GM23338 (cell line): ENCODE measurements around the gene SLC16A12. TPM values are rescaled to one million over a fixed set of nuclear protein-coding genes. Genes with fewer than 3 reads are reported as not detected.
A peak's percentile ranks its signal among the peaks of the same experiment; 100 is the strongest.

Experiments
- ATAC-seq: fragments of 200-7000 bp; cut with Tn5 transposase; 3 replicates; pipeline ENCODE4 v1.9.1; 2020
- DNase-seq: peaks from one replicate; pipeline ENCODE4 v3.0.0-alpha.2; 2015; ENCODE audit warnings: low spot score
- H2AFZ ChIP-seq: fragments of 200-600 bp; sonication (generic); 2 replicates; pipeline ENCODE4 v1.8.0; 2016; ENCODE audit warnings: antibody characterized with exemption, mild to moderate bottlenecking, moderate library complexity
- H3F3A ChIP-seq: fragments of 200-600 bp; sonication (generic); replicated peaks from 2 replicates; pipeline ENCODE4 v1.8.0; 2017; ENCODE audit warnings: antibody characterized with exemption, mixed run types, low read depth
- H3K27ac ChIP-seq: fragments of 200-600 bp; sonication (generic); 2 replicates; pipeline ENCODE4 v1.6.1; 2016; ENCODE audit warnings: low read depth
- H3K27me3 ChIP-seq: fragments of 200-600 bp; sonication (generic); 2 replicates; pipeline ENCODE4 v1.8.0; 2016; ENCODE audit warnings: mild to moderate bottlenecking, mixed run types, moderate library complexity; ENCODE audit not compliant: insufficient read depth
- H3K36me3 ChIP-seq: fragments of 200-600 bp; sonication (generic); 2 replicates; pipeline ENCODE4 v1.8.0; 2016; ENCODE audit warnings: mild to moderate bottlenecking; ENCODE audit not compliant: insufficient read depth
- H3K4me1 ChIP-seq: fragments of 200-600 bp; sonication (generic); 2 replicates; pipeline ENCODE4 v1.8.0; 2016; ENCODE audit warnings: mild to moderate bottlenecking, moderate library complexity; ENCODE audit not compliant: insufficient read depth
- H3K4me2 ChIP-seq: fragments of 200-600 bp; sonication (generic); 2 replicates; pipeline ENCODE4 v1.7.1; 2017; ENCODE audit warnings: mixed run types
- H3K4me3 ChIP-seq: fragments of 200-600 bp; sonication (generic); 2 replicates; pipeline ENCODE4 v1.6.1; 2016; ENCODE audit warnings: mixed run types
- H3K79me2 ChIP-seq: fragments of 200-600 bp; sonication (generic); replicated peaks from 2 replicates; pipeline ENCODE4 v1.8.0; 2017; ENCODE audit warnings: mild to moderate bottlenecking; ENCODE audit not compliant: insufficient read depth
- H3K9me2 ChIP-seq: fragments of 200-600 bp; sonication (generic); 2 replicates; pipeline ENCODE4 v1.8.0; 2017; ENCODE audit not compliant: insufficient read depth
- H4K20me1 ChIP-seq: fragments of 200-600 bp; sonication (generic); replicated peaks from 2 replicates; pipeline ENCODE4 v1.8.0; 2017; ENCODE audit warnings: mild to moderate bottlenecking; ENCODE audit not compliant: insufficient read depth
- H3K27ac Mint-ChIP-seq: 2 replicates; pipeline ENCODE4 v1.8.0; 2020; ENCODE audit warnings: inconsistent platforms, mild to moderate bottlenecking, moderate library complexity, mixed read lengths
- H3K27me3 Mint-ChIP-seq: 3 replicates; pipeline ENCODE4 v1.8.0; 2022; ENCODE audit warnings: low read depth, mild to moderate bottlenecking, moderate library complexity, mixed read lengths, inconsistent platforms; ENCODE audit not compliant: insufficient read depth, poor library complexity
- H3K36me3 Mint-ChIP-seq: 3 replicates; pipeline ENCODE4 v1.8.0; 2021; ENCODE audit warnings: low read depth, mild to moderate bottlenecking, inconsistent platforms, moderate library complexity, mixed read lengths
- H3K4me1 Mint-ChIP-seq: 3 replicates; pipeline ENCODE4 v1.8.0; 2020; ENCODE audit warnings: mild to moderate bottlenecking, inconsistent platforms, mixed read lengths
- H3K4me3 Mint-ChIP-seq: 3 replicates; pipeline ENCODE4 v1.8.0; 2021; ENCODE audit warnings: moderate library complexity, mild to moderate bottlenecking, inconsistent platforms, mixed read lengths
- H3K9me3 Mint-ChIP-seq: 3 replicates; pipeline ENCODE4 v1.8.0; 2020; ENCODE audit warnings: moderate library complexity, mild to moderate bottlenecking, inconsistent platforms, mixed read lengths
- EZH2phosphoT487 ChIP-seq: fragments of 200-600 bp; sonication (generic); IDR thresholded peaks from one replicate; pipeline ENCODE4 v1.8.1; 2018; ENCODE audit warnings: antibody characterized with exemption; ENCODE audit not compliant: unreplicated experiment
- NANOG ChIP-seq: IDR thresholded peaks from 2 replicates; pipeline ENCODE4 v1.6.1; 2016; ENCODE audit warnings: antibody characterized with exemption, borderline replicate concordance
- POLR2AphosphoS5 ChIP-seq: IDR thresholded peaks from 2 replicates; pipeline ENCODE4 v1.6.1; 2016; ENCODE audit warnings: antibody characterized with exemption, low read depth
- REST ChIP-seq: IDR thresholded peaks from one replicate; pipeline ENCODE4 v1.6.1; 2018; ENCODE audit warnings: antibody characterized with exemption; ENCODE audit not compliant: unreplicated experiment
- polyA plus RNA-seq: library from polyadenylated mRNA; unstranded; fragments of >200 nt; fragmentation: Nextera tagmentation; extraction: Ambion mirVana; gene quantifications from 2 replicates; pipeline ENCODE4 v1.2.1, GENCODE V29; 2016
- total RNA-seq: library from RNA; depleted of rRNA; stranded (reverse); fragments of >200 nt; shearing (Covaris generic); gene quantifications from 2 replicates; pipeline ENCODE4 v1.2.3, GENCODE V29; 2014
- TF ChIP-seq, protein P1 (sequence below): IDR thresholded peaks from 2 replicates; pipeline ENCODE4 v1.6.1; 2016; ENCODE audit warnings: antibody characterized with exemption
- TF ChIP-seq, protein P2 (sequence below): fragments of 250-450 bp; sonication (Bioruptor Pico); IDR thresholded peaks from 2 replicates; pipeline ENCODE4 v1.5.0; 2020; ENCODE audit warnings: mild to moderate bottlenecking, moderate library complexity

The SLC16A12 gene
- total and polyA plus RNA-seq, 2 experiments from 2014 or later: 0.84 to 2.0 TPM

- Mint-ChIP-seq H3K27me3 (peaks cover 2% of the 10 kb centered on the region), H3K4me1 (peaks cover 19% of the 10 kb centered on the region), H3K27ac (peak overlapping the region; percentile 86), H3K9me3 (no peaks in the 10 kb centered on the region), H3K4me3 (no peak overlapping the region), H3K36me3 (peaks cover 4% of the 10 kb centered on the region; the same call in 1 of the 3 replicates)
- peaks cover 7% of the 10 kb centered on the region; the same call in 1 of the 2 replicates for H3K9me2 ChIP-seq
- no peaks in the 10 kb centered on the region for H3K36me3 ChIP-seq
- no peak overlapping the region for H3K4me3 ChIP-seq
- H3K4me2 ChIP-seq: peak overlapping the region; percentile 46; the same call in 1 of the 2 replicates
- H3K79me2 ChIP-seq: no peaks in the 10 kb centered on the region
- no peaks in the 10 kb centered on the region for H3K27me3 ChIP-seq
- H3K27ac ChIP-seq: no peak overlapping the region
- DNase-seq (peak; percentile 7), ATAC-seq (peak; percentile 41; the same call in 2 of the 3 replicates)
- no peaks in the 10 kb centered on the region for H3F3A ChIP-seq
- H3K4me1 ChIP-seq: peaks cover 19% of the 10 kb centered on the region
- no peak for TF ChIP-seq POLR2AphosphoS5
- TF ChIP-seq NANOG: no peak
- TF ChIP-seq REST: no peak
- peak overlapping the region; percentile 41; the same call in 1 of the 2 replicates for H2AFZ ChIP-seq
- H4K20me1 ChIP-seq: no peaks in the 10 kb centered on the region
Measured at GRCh38 chr10:89515031-89515841, 20.2 kb downstream of the SLC16A12 start.

DNA sequence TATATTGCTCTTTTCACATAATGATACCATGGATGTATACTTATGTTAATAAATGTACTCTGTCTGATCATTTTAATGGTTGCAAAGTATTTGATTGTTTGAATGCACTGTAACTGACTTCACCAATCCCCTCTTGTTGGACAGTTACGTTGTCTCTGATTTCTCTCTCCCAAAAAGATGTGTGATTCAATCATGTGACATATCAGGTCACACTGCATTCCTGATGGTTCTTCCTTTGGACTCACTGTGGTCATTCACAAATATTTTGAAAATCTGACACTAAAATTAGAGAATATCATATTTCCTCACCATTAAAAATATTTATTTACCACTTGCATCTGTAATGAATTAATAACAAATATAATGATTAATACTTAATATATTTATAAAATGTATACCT lies 22.2 kb downstream of the SLC16A12 start:
- no peaks in the 10 kb centered on the region for H3K79me2 ChIP-seq
- H3K4me3 ChIP-seq: no peak overlapping the region
- H3K27ac ChIP-seq: no peak overlapping the region
- no peak overlapping the region for H3K4me2 ChIP-seq
- no peaks in the 10 kb centered on the region for H3K27me3 ChIP-seq
- H3K27me3 Mint-ChIP-seq: peaks cover 3% of the 10 kb centered on the region
- no peak for ATAC-seq
- H3K27ac Mint-ChIP-seq: no peak overlapping the region
- peaks cover 19% of the 10 kb centered on the region for H3K4me1 Mint-ChIP-seq
- peaks cover 4% of the 10 kb centered on the region; the same call in 1 of the 3 replicates for H3K9me3 Mint-ChIP-seq
- no peaks in the 10 kb centered on the region for H3F3A ChIP-seq
- H2AFZ ChIP-seq: no peak overlapping the region
- no peak for DNase-seq
- H3K36me3 Mint-ChIP-seq: peaks cover 9% of the 10 kb centered on the region; the same call in 1 of the 3 replicates
- no peak overlapping the region for H3K4me3 Mint-ChIP-seq
- H4K20me1 ChIP-seq: no peaks in the 10 kb centered on the region
- peaks cover 7% of the 10 kb centered on the region; the same call in 1 of the 2 replicates for H3K9me2 ChIP-seq
- H3K36me3 ChIP-seq: no peaks in the 10 kb centered on the region
- H3K4me1 ChIP-seq: peaks cover 19% of the 10 kb centered on the region
- TF ChIP-seq, protein P1, sequence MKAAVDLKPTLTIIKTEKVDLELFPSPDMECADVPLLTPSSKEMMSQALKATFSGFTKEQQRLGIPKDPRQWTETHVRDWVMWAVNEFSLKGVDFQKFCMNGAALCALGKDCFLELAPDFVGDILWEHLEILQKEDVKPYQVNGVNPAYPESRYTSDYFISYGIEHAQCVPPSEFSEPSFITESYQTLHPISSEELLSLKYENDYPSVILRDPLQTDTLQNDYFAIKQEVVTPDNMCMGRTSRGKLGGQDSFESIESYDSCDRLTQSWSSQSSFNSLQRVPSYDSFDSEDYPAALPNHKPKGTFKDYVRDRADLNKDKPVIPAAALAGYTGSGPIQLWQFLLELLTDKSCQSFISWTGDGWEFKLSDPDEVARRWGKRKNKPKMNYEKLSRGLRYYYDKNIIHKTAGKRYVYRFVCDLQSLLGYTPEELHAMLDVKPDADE: no peak
- TF ChIP-seq EZH2phosphoT487 (no peak), NANOG (no peak)
- TF ChIP-seq, protein P2, sequence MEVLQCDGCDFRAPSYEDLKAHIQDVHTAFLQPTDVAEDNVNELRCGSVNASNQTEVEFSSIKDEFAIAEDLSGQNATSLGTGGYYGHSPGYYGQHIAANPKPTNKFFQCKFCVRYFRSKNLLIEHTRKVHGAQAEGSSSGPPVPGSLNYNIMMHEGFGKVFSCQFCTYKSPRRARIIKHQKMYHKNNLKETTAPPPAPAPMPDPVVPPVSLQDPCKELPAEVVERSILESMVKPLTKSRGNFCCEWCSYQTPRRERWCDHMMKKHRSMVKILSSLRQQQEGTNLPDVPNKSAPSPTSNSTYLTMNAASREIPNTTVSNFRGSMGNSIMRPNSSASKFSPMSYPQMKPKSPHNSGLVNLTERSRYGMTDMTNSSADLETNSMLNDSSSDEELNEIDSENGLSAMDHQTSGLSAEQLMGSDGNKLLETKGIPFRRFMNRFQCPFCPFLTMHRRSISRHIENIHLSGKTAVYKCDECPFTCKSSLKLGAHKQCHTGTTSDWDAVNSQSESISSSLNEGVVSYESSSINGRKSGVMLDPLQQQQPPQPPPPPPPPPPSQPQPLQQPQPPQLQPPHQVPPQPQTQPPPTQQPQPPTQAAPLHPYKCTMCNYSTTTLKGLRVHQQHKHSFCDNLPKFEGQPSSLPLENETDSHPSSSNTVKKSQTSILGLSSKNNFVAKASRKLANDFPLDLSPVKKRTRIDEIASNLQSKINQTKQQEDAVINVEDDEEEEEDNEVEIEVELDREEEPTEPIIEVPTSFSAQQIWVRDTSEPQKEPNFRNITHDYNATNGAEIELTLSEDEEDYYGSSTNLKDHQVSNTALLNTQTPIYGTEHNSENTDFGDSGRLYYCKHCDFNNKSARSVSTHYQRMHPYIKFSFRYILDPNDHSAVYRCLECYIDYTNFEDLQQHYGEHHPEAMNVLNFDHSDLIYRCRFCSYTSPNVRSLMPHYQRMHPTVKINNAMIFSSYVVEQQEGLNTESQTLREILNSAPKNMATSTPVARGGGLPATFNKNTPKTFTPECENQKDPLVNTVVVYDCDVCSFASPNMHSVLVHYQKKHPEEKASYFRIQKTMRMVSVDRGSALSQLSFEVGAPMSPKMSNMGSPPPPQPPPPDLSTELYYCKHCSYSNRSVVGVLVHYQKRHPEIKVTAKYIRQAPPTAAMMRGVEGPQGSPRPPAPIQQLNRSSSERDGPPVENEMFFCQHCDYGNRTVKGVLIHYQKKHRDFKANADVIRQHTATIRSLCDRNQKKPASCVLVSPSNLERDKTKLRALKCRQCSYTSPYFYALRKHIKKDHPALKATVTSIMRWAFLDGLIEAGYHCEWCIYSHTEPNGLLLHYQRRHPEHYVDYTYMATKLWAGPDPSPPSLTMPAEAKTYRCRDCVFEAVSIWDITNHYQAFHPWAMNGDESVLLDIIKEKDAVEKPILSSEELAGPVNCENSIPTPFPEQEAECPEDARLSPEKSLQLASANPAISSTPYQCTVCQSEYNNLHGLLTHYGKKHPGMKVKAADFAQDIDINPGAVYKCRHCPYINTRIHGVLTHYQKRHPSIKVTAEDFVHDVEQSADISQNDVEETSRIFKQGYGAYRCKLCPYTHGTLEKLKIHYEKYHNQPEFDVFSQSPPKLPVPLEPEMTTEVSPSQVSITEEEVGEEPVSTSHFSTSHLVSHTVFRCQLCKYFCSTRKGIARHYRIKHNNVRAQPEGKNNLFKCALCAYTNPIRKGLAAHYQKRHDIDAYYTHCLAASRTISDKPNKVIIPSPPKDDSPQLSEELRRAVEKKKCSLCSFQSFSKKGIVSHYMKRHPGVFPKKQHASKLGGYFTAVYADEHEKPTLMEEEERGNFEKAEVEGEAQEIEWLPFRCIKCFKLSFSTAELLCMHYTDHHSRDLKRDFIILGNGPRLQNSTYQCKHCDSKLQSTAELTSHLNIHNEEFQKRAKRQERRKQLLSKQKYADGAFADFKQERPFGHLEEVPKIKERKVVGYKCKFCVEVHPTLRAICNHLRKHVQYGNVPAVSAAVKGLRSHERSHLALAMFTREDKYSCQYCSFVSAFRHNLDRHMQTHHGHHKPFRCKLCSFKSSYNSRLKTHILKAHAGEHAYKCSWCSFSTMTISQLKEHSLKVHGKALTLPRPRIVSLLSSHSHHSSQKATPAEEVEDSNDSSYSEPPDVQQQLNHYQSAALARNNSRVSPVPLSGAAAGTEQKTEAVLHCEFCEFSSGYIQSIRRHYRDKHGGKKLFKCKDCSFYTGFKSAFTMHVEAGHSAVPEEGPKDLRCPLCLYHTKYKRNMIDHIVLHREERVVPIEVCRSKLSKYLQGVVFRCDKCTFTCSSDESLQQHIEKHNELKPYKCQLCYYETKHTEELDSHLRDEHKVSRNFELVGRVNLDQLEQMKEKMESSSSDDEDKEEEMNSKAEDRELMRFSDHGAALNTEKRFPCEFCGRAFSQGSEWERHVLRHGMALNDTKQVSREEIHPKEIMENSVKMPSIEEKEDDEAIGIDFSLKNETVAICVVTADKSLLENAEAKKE (CRISPR knock-in tag): no peak
